Activated T-cell treated with anti-CD3 and anti-CD28 coated beads for 1 hour (primary cell): Measurements from ENCODE around the gene ERBB2.
"Not testable (repeated sequence)": the region's sequence is repeated elsewhere in the genome, so short reads cannot be mapped to it uniquely, and the experiment has no call there.

Experiments used
- DNase-seq: peaks from one replicate; pipeline ENCODE4 v3.0.0-alpha.2; 2020; ENCODE audit warnings: low read depth

Gene ERBB2

GRCh38 chr17:39763051-39763820, 63.4 kb downstream of the ERBB2 start:
- no peak for DNase-seq

- DNase-seq: not testable (repeated sequence)
Observed at GRCh38 chr17:39764171-39764570, 64.3 kb downstream of the ERBB2 start.

- DNase-seq: no peak
Observed at GRCh38 chr17:39765175-39765574, 65.3 kb downstream of the ERBB2 start.

GRCh38 chr17:39765766-39766165, 65.9 kb downstream of the ERBB2 start:
- DNase-seq: no peak

GRCh38 chr17:39767147-39767546, 67.3 kb downstream of the ERBB2 start:
- DNase-seq: no peak

- DNase-seq: peak; percentile 22
Observed at GRCh38 chr17:39769974-39770587, 70.2 kb downstream of the ERBB2 start.

GRCh38 chr17:39772415-39772814, 72.6 kb downstream of the ERBB2 start:
- DNase-seq: no peak

GRCh38 chr17:39772987-39773934, 73.4 kb downstream of the ERBB2 start:
- DNase-seq: no peak

- DNase-seq: no peak
Observed at GRCh38 chr17:39774047-39774446, 74.2 kb downstream of the ERBB2 start.

GRCh38 chr17:39775031-39775430, 75.2 kb downstream of the ERBB2 start:
- no peak for DNase-seq

GRCh38 chr17:39776252-39776651, 76.4 kb downstream of the ERBB2 start:
- DNase-seq: no peak

- no peak for DNase-seq
Observed at GRCh38 chr17:39777534-39778365, 77.9 kb downstream of the ERBB2 start.
